CD4-positive, alpha-beta T cell (primary cell): ENCODE results near the gene SCAPER. TPM values are rescaled to one million over a fixed set of nuclear protein-coding genes. Genes with fewer than 3 reads are reported as not detected.
"Not testable (repeated sequence)": the region's sequence is repeated elsewhere in the genome, so short reads cannot be mapped to it uniquely, and the experiment has no call there.

Experiments used
- ATAC-seq: fragments of 200-7000 bp; cut with Tn5 transposase; one replicate; pipeline ENCODE4 v1.10.0; 2022; ENCODE audit warnings: mild to moderate bottlenecking; ENCODE audit not compliant: poor library complexity
- CTCF ChIA-PET: fragments of 350-600 bp; sonication (Branson Sonifier 250); formaldehyde crosslinking; loops from one replicate; lab custom pipeline; 2021; ENCODE audit warnings: antibody characterized with exemption, inconsistent platforms; lab: Charles Lee
- POLR2A ChIA-PET: fragments of 350-600 bp; sonication (Branson Sonifier 250); formaldehyde crosslinking; loops from one replicate; lab custom pipeline; 2021; ENCODE audit warnings: antibody characterized with exemption, inconsistent platforms; lab: Charles Lee
- DNase-seq, 14 experiments: peaks; one replicate each; pipeline ENCODE4 v3.0.0-alpha.2; 2013 to 2020; ENCODE audit warnings: mixed read lengths in 2 of 14
- H3K27ac ChIP-seq, 2 donors: one replicate each; pipeline versions ENCODE4 v1.5.1 to v1.7.0; 2013; ENCODE audit warnings: low read length in 2 of 2, low read depth in 1 of 2, mild to moderate bottlenecking in 1 of 2
- H3K27me3 ChIP-seq, 2 experiments: 1 replicate in 1 of 2; 2 replicates in 1 of 2; pipeline versions ENCODE4 v1.6.1 to v1.7.0; 2013; ENCODE audit warnings: low read length in 2 of 2, control low read depth in 1 of 2, mild to moderate bottlenecking in 1 of 2, moderate library complexity in 1 of 2; ENCODE audit not compliant: insufficient read depth in 2 of 2, control insufficient read depth in 1 of 2
- H3K36me3 ChIP-seq: one replicate; pipeline ENCODE4 v1.6.1; 2013; ENCODE audit warnings: low read length, control low read depth; ENCODE audit not compliant: insufficient read depth
- H3K4me1 ChIP-seq: one replicate; pipeline ENCODE4 v1.6.1; 2013; ENCODE audit warnings: low read length, control low read depth; ENCODE audit not compliant: insufficient read depth
- H3K4me3 ChIP-seq: one replicate; pipeline ENCODE4 v1.5.1; 2013; ENCODE audit warnings: mild to moderate bottlenecking, low read length, moderate library complexity
- H3K9me3 ChIP-seq, 2 experiments: 1 replicate in 1 of 2; 2 replicates in 1 of 2; pipeline versions ENCODE4 v1.6.1 to v1.7.0; 2013; ENCODE audit warnings: low read length in 2 of 2, mild to moderate bottlenecking in 2 of 2, control low read depth in 1 of 2, moderate library complexity in 1 of 2; ENCODE audit not compliant: control insufficient read depth in 1 of 2, insufficient read depth in 1 of 2
- H3K27ac Mint-ChIP-seq: one replicate; pipeline ENCODE4 v1.8.0; 2020; ENCODE audit warnings: mixed read lengths
- H3K27me3 Mint-ChIP-seq: one replicate; pipeline ENCODE4 v1.8.0; 2021; ENCODE audit warnings: mixed read lengths
- H3K36me3 Mint-ChIP-seq: one replicate; pipeline ENCODE4 v1.8.0; 2021; ENCODE audit warnings: low read depth, mixed read lengths
- H3K4me1 Mint-ChIP-seq: one replicate; pipeline ENCODE4 v1.8.0; 2021; ENCODE audit warnings: low read depth, mixed read lengths
- H3K4me3 Mint-ChIP-seq: one replicate; pipeline ENCODE4 v1.8.0; 2020; ENCODE audit warnings: mild to moderate bottlenecking, mixed read lengths
- H3K9me3 Mint-ChIP-seq: one replicate; pipeline ENCODE4 v1.8.0; 2020; ENCODE audit warnings: mixed read lengths
- CTCF ChIP-seq: fragments of 200-600 bp; IDR thresholded peaks from one replicate; pipeline ENCODE4 v1.8.0; 2022; ENCODE audit warnings: antibody characterized with exemption, mild to moderate bottlenecking
- intact Hi-C, 2 experiments: fragments of 100-400 bp; cut with DNase I in 1 of 2; cut with micrococcal nuclease in 1 of 2; formaldehyde crosslinking; loops; one replicate each; pipeline versions ENCODE4 v1.15.1 to v1.9.0; 2023 to 2025; cut with DNase I, micrococcal nuclease
- total RNA-seq, 174 experiments: library from RNA in 2 of 174; stranded (reverse) in 2 of 174; gene quantifications; one replicate each; pipeline ENCODE4 v1.2.3 and lab custom pipeline; 2021 to 2026

The SCAPER gene
- total RNA-seq, 2 experiments from 2014 or later = 40.3 to 41.2 TPM

- ATAC-seq (no peak), DNase-seq (no peak)
- no peak for TF ChIP-seq CTCF
- CTCF ChIA-PET = no interaction called here
- Histone ChIP-seq H3K9me3 (no peaks in the 10 kb centered on the region), H3K4me1 (no peaks in the 10 kb centered on the region), H3K4me3 (no peak overlapping the region), H3K27me3 (no peaks in the 10 kb centered on the region), H3K36me3 (peaks cover 2% of the 10 kb centered on the region), H3K27ac (no peak overlapping the region)
- Mint-ChIP-seq H3K27ac (no peak overlapping the region), H3K4me3 (no peak overlapping the region), H3K36me3 (peaks cover 65% of the 10 kb centered on the region), H3K27me3 (no peaks in the 10 kb centered on the region), H3K4me1 (peaks cover 4% of the 10 kb centered on the region), H3K9me3 (no peaks in the 10 kb centered on the region)
- intact Hi-C loops = no loop called here
- POLR2A ChIA-PET = no interaction called here
Observed at GRCh38 chr15:76752549-76752948, 152.6 kb downstream of the SCAPER start.

DNA sequence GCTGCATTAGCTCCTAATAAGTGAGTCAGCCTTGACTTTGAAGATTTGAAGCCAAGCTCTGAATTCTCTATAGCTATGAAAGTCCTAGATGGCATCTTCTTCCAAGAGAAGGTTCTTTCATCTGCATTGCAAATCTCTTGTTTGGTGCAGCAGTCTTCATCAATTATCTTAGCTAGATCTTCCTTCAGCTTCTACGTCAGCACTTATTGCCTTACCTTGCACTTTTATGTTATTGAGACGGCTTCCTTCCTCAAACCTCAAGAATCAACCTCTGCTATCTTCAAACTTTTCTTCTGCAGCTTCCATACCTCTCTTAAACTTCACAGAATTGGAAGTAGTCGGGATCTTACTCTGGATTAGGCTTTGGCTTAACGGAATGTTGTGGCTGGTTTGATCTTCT, 167.6 kb downstream of the SCAPER start:
- no peaks in the 10 kb centered on the region for H3K9me3 Mint-ChIP-seq
- no peaks in the 10 kb centered on the region for H3K9me3 ChIP-seq
- H3K27me3 Mint-ChIP-seq = no peaks in the 10 kb centered on the region
- ChIA-PET POLR2A (interaction anchor here (0.9 kb wide), 1 partner anchor 27 kb away, joined by 3 read pairs; no protein-coding TSS in a partner anchor), CTCF (interaction anchor here (0.6 kb wide), 1 partner anchor 551 kb away, joined by 3 read pairs; no protein-coding TSS in a partner anchor)
- peaks cover 77% of the 10 kb centered on the region for H3K36me3 Mint-ChIP-seq
- ATAC-seq (no peak), DNase-seq (no peak)
- no peak overlapping the region for H3K27ac ChIP-seq
- H3K4me3 ChIP-seq = no peak overlapping the region
- no peak overlapping the region for H3K4me3 Mint-ChIP-seq
- no peak for TF ChIP-seq CTCF
- intact Hi-C loops = loop anchor here in 1 of 2 experiments (10.0 kb wide), 1 partner anchor 503 kb away; no protein-coding TSS in a partner anchor
- H3K27me3 ChIP-seq = no peaks in the 10 kb centered on the region
- H3K36me3 ChIP-seq = peaks cover 19% of the 10 kb centered on the region
- no peak overlapping the region for H3K27ac Mint-ChIP-seq
- no peaks in the 10 kb centered on the region for H3K4me1 Mint-ChIP-seq
- no peaks in the 10 kb centered on the region for H3K4me1 ChIP-seq

GRCh38 chr15:76732321-76732720, 172.8 kb downstream of the SCAPER start:
- ATAC-seq, H3K27ac Mint-ChIP-seq, H3K27me3 ChIP-seq: not testable (repeated sequence)

GRCh38 chr15:76730262-76730661, 174.9 kb downstream of the SCAPER start:
- no peaks in the 10 kb centered on the region for H3K4me1 Mint-ChIP-seq
- TF ChIP-seq CTCF = no peak
- H3K4me3 Mint-ChIP-seq = no peak overlapping the region
- no peak for DNase-seq
- H3K27me3 Mint-ChIP-seq = no peaks in the 10 kb centered on the region
- Histone ChIP-seq H3K4me1 (no peaks in the 10 kb centered on the region), H3K4me3 (no peak overlapping the region), H3K9me3 (no peaks in the 10 kb centered on the region), H3K27me3 (no peaks in the 10 kb centered on the region), H3K36me3 (peaks cover 32% of the 10 kb centered on the region), H3K27ac (no peak overlapping the region)
- no peak for ATAC-seq
- no peak overlapping the region for H3K27ac Mint-ChIP-seq
- H3K9me3 Mint-ChIP-seq = peaks cover 2% of the 10 kb centered on the region
- H3K36me3 Mint-ChIP-seq = peaks cover 85% of the 10 kb centered on the region
- CTCF ChIA-PET = no interaction called here
- intact Hi-C loops = loop anchor here in 1 of 2 experiments (10.0 kb wide), 1 partner anchor 495 kb away; no protein-coding TSS in a partner anchor
- POLR2A ChIA-PET = interaction anchor here (0.7 kb wide), 1 partner anchor 148 kb away, joined by 5 read pairs; no protein-coding TSS in a partner anchor

More at GRCh38 chr15:76732321-76732720, 172.8 kb downstream of the SCAPER start:
- H3K27ac ChIP-seq, H3K27me3 Mint-ChIP-seq, H3K9me3 ChIP-seq, H3K4me1 Mint-ChIP-seq, H3K4me3 ChIP-seq, DNase-seq, H3K4me3 Mint-ChIP-seq, POLR2A ChIA-PET, CTCF ChIA-PET, H3K4me1 ChIP-seq, H3K9me3 Mint-ChIP-seq: not testable (repeated sequence)
- peaks cover 82% of the 10 kb centered on the region for H3K36me3 Mint-ChIP-seq
- intact Hi-C loops = loop anchor here in 1 of 2 experiments (10.0 kb wide), 1 partner anchor 498 kb away; no protein-coding TSS in a partner anchor
- peaks cover 30% of the 10 kb centered on the region for H3K36me3 ChIP-seq
